TTC549 (cell line): ENCODE data around the gene SARM1.

Experiments used
- FAIRE-seq: peaks from 2 replicates; lab custom pipeline; 2012; peaks lifted over from hg19 to GRCh38; lab: Jason Lieb, UNC

SARM1 gene

GRCh38 chr17:28369684-28370034 lies 1.8 kb upstream of the SARM1 start:
- FAIRE-seq: no peak

DNA sequence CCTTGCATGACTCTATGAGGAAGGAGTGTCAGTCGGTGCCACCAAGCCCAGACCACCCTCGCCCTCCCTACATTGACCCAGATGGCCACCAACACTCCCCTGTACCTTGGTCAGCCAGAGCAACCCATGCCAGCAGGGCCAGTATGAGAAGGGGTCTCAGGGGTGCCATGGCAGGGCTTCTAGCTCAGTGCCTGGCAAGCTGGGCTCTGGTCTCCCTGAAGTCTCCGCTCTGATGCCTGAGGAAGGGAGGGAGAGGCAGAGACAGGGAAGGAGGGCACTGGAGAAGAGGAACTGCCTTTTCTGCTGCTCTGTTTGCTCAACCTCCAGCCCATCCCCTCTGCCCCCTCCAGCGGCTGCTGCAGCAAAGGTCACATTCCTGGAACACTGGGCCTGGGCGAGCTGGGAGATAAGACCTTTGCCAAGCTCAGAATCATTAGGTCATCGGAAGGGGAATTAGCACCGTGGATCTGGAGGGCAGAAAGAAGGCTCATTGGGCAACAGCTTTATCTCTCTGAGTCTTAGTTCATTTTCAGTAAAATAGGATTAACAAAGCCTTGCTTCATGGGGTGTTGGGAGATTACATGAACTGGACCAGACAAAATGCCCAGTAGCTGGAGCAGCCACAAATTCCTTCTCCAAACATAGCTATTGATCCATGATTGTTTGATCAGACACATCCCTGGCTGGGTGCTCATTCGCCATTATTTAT lies 1.3 kb upstream of the SARM1 start, which contains the start of gene VTN:
Gene VTN, minus strand, starts transcription at position 273 of the 709 bp plus-strand sequence. Its CDS starts 104 bp downstream, at position 169.
- no peak for FAIRE-seq

DNA sequence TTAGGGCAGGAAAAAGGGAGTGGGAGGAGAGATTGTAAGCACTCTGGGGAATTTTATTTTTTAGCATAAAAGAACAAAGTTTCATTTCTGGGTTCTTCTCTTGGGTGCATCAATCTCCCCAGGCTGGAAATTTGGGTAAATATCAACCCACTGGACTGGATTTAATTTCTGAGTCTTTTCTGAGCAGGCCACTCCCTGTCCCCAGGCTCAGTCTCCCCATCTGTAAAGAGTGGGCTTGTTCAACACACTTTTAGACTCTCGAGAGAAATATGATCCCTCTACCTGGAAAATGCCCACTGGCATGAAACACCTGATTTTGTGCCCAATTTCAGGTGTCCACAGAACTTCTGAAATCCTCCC lies 770 bp upstream of the SARM1 start:
- FAIRE-seq: no peak

- no peak for FAIRE-seq
Measured at GRCh38 chr17:28372203-28372944, 880 bp downstream of the SARM1 start.

DNA sequence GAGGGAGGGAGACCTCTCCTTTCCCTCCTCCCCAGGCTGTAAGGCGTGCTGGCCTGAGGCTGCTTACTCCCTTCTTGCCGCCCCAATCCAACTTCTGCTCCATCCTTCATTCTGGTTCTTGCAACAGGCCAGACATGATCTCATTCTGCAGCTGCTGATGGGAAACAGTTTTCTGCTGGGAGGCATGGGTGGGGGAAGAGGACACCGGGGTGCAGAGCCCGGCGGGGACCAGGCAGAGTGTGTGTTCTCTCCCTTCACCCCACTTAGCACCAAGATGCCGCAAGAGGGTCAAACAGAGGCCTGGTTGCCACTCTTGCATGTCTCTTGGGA lies 1.4 kb downstream of the SARM1 start:
- no peak for FAIRE-seq

GRCh38 chr17:28379814-28380801 lies 8.6 kb downstream of the SARM1 start:
- no peak for FAIRE-seq

DNA sequence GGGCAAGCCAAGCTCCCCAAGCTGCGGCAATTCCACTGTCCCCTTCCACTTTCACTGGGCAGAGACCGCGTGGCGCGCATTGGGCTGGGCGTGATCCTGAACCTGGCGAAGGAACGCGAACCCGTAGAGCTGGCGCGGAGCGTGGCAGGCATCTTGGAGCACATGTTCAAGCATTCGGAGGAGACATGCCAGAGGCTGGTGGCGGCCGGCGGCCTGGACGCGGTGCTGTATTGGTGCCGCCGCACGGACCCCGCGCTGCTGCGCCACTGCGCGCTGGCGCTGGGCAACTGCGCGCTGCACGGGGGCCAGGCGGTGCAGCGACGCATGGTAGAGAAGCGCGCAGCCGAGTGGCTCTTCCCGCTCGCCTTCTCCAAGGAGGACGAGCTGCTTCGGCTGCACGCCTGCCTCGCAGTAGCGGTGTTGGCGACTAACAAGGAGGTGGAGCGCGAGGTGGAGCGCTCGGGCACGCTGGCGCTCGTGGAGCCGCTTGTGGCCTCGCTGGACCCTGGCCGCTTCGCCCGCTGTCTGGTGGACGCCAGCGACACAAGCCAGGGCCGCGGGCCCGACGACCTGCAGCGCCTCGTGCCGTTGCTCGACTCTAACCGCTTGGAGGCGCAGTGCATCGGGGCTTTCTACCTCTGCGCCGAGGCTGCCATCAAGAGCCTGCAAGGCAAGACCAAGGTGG lies 9.8 kb downstream of the SARM1 start:
- no peak for FAIRE-seq

DNA sequence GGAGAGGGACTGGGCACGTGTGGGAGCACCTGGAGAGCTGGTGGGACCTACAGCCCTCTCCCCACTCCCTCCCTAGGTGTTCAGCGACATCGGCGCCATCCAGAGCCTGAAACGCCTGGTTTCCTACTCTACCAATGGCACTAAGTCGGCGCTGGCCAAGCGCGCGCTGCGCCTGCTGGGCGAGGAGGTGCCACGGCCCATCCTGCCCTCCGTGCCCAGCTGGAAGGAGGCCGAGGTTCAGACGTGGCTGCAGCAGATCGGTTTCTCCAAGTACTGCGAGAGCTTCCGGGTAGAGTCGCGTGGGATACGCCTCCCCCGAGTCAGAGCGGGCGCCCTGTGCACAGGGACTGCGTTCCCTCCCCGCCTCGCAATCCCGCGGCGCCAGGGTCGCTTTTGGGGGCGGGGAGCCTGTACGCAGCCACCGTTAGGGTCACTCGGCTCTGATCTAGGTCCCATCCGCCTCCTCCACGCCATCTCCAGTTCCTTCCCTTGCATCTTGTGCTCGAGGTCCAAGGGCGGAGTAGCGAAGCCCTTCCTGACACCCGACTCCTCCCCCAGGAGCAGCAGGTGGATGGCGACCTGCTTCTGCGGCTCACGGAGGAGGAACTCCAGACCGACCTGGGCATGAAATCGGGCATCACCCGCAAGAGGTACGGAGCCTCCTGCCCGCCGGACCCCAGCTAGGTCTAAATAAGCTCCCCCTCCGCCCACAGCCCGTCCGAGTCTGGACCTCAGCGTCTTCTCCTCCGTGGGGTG lies 13.0 kb downstream of the SARM1 start:
- FAIRE-seq: no peak

- FAIRE-seq: no peak
Measured at GRCh38 chr17:28385037-28385400, 13.5 kb downstream of the SARM1 start.

GRCh38 chr17:28385406-28385805 lies 13.9 kb downstream of the SARM1 start:
- no peak for FAIRE-seq

- no peak for FAIRE-seq
Measured at GRCh38 chr17:28386391-28386790, 14.9 kb downstream of the SARM1 start.

DNA sequence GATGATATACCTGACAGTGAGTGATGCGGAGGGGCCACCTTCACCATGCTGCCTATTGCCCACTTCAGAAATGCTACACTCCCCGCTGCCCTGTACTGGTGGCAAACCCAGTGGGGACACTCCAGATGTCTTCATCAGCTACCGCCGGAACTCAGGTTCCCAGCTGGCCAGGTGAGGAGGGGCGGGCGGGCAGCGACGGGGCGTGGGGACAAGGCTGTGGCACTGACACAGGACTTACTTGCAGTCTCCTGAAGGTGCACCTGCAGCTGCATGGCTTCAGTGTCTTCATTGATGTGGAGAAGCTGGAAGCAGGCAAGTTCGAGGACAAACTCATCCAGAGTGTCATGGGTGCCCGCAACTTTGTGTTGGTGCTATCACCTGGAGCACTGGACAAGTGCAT lies 16.6 kb downstream of the SARM1 start:
- FAIRE-seq: no peak

- no peak for FAIRE-seq
Measured at GRCh38 chr17:28390141-28390540, 18.6 kb downstream of the SARM1 start.

GRCh38 chr17:28390563-28390962 lies 19.1 kb downstream of the SARM1 start:
- FAIRE-seq: no peak

DNA sequence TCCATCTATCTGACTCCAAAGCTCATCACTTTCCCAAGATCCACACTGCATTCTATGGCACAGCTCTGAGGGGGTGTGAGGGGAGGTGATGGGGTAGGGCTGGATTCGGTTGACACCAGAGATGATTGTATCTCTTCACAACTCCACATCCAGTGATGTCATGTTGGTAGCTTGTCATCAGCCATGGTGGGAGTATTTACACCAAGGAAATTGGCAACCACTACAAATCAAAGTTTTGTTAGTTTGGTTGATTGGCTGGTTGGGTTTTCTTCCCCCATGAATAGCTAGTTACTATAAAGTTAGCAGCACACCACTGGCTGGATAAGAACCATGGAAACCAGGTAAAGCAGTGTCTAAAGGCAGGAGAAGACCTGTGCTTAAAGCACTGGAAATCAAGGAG lies 19.5 kb downstream of the SARM1 start:
- no peak for FAIRE-seq

DNA sequence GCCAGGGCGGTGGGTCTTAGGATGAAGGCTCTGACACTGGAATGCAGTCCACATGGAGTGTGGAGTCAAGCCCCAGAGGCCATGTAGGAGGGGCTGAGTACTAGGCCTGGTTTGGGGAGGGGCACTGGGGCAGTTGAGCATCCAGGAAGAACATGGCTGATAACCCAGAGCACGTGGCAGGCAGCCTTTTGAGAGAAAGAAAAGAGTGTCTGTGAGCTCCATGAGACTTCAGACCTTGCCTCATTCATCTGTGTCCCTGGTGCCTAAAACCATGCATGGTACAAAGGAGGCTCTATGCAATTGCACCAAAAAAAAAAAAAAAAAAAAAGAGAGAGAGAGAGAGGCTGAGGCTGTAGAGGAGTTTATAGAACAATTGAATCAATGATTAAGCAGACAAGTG lies 19.9 kb downstream of the SARM1 start:
- no peak for FAIRE-seq

DNA sequence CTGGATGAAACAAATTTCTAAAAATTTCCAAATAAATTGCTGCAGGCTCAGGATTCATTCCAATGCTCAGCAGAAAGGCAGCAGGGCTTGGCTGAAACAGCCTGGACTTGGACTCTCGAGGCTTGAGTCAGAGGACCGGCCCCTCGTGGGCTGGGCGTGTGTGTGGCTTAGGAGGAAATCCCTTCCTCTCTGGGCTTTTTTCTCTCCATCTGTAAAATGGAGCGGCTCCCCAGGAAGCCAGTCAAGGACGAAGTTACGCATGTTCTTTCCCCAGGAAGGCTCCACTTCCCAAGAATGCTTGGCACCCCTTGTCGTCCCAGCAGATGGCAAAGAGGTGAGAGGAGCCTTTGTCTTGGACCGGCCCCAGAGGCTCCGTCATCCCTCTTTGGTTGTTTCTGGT lies 21.0 kb downstream of the SARM1 start:
- no peak for FAIRE-seq

DNA sequence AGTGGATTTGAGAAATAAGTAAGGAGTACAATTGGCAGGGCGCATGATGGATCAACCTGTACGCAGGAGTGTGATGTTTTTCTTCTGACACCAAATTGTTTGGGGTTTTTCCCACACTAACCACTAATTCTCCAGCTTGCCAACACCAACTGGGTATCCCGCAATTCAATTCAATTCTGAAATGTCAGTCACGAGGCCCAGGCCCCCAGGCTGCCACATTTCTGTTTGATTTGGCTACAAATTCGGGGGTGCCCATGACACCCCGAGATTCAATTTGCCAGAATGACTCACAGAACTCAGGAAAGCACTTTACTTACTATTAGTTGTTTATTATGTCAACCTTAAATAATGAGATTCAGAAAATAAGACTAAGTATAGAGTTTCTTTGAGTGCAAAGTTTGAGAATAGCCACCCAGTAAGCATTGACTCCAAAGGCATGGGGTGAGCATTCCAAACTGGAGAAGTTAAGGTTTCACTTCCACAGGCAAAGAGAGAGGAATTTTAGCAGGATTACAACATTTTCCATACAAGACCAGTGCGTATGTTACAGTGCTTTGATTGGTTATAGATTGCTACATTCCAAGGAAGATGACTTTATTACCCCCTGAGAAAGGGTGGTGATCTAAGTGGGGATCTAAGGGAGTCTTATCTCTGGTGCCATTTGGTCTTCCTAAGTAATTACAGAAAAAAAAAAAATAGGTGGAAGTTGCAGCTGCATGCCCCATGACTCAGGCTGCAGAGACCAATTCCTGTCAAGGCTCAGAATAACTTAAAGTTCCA lies 23.0 kb downstream of the SARM1 start:
- no peak for FAIRE-seq

DNA sequence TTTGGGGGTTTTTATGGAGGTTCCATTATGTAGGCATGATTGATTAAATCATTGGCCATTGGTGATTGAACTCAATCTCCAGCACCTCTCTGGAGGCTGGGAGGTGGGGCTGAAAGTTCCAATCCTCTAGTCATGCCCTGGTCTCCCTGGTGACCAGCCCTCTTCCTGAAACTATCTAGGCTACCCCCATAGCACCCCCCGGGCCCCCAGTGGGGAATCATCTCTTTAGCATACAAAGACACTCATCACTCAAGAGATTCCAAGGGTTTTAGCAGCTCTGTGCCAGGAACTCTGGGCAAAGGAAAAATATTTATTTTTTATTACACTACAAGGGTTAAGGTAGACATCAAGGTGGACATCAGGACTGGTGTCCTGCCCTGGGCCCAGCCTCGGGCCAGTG lies 23.9 kb downstream of the SARM1 start:
- no peak for FAIRE-seq

DNA sequence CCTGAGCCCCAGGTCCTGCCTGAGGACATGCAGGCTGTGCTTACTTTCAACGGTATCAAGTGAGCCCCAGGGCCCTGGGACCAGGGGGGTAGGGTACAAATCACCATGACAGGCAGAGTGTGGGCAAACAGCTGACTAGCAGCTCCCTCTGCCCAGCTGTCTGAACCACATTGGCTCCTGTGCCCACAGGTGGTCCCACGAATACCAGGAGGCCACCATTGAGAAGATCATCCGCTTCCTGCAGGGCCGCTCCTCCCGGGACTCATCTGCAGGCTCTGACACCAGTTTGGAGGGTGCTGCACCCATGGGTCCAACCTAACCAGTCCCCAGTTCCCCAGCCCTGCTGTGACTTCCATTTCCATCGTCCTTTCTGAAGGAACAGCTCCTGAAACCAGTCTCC lies 24.5 kb downstream of the SARM1 start:
- FAIRE-seq: no peak
